A549 (cell line): ENCODE measurements around the gene L3MBTL4. TPM values are rescaled to one million over a fixed set of nuclear protein-coding genes. Genes with fewer than 3 reads are reported as not detected.

Experiments
- ATAC-seq, 2 experiments: fragments of 200-7000 bp in 1 of 2; fragments of >200 bp in 1 of 2; cut with Nextera tagmentation in 1 of 2; cut with Tn5 transposase in 1 of 2; 3 replicates each; pipeline versions ENCODE4 v1.8.0 to v1.9.1; 2018 to 2020; ENCODE audit warnings: mild to moderate bottlenecking in 1 of 2, moderate library complexity in 1 of 2
- CTCF ChIA-PET: fragments of 300-600 bp; sonication (Branson Sonifier 250); formaldehyde crosslinking; extraction: SDS; loops from one replicate; lab custom pipeline; 2021; ENCODE audit warnings: antibody characterized with exemption, inconsistent platforms; lab: Yijun Ruan, JAX
- POLR2A ChIA-PET: fragments of 350-600 bp; formaldehyde crosslinking; extraction: SDS; loops from one replicate; lab custom pipeline; 2021; ENCODE audit warnings: antibody characterized with exemption, inconsistent platforms; lab: Yijun Ruan, JAX
- DNase-seq, 2 experiments: peaks; one replicate each; pipeline versions ENCODE4 v3.0.0 to v3.0.0-alpha.2; 2011 to 2016; ENCODE audit warnings: low read depth in 1 of 2, low spot score in 1 of 2
- FAIRE-seq: peaks from 2 replicates; lab custom pipeline; 2011; peaks lifted over from hg19 to GRCh38; lab: Jason Lieb, UNC
- H3K27ac ChIP-seq, 2 experiments: fragments of >200 bp; sonication (Bioruptor Twin); formaldehyde crosslinking; 3 replicates each; pipeline ENCODE4 v1.5.1; 2016 to 2017
- H3K4me1 ChIP-seq: fragments of >200 bp; sonication (Bioruptor Twin); formaldehyde crosslinking; 3 replicates; pipeline ENCODE4 v1.6.1; 2016
- H3K4me2 ChIP-seq: fragments of >200 bp; sonication (Bioruptor Twin); formaldehyde crosslinking; 3 replicates; pipeline ENCODE4 v1.6.1; 2016
- H3K4me3 ChIP-seq: fragments of >200 bp; sonication (Bioruptor Twin); formaldehyde crosslinking; 3 replicates; pipeline ENCODE4 v1.5.1; 2016
- H3K9me3 ChIP-seq: fragments of >200 bp; sonication (Bioruptor Twin); formaldehyde crosslinking; 3 replicates; pipeline ENCODE4 v1.6.1; 2016
- CBX2 ChIP-seq: fragments of 200-600 bp; sonication (generic); IDR thresholded peaks from 2 replicates; pipeline ENCODE4 v1.6.1; 2016; ENCODE audit warnings: low read depth, mild to moderate bottlenecking, borderline replicate concordance
- CBX8 ChIP-seq: fragments of 200-600 bp; sonication (generic); IDR thresholded peaks from 2 replicates; pipeline ENCODE4 v1.6.1; 2016
- EHF ChIP-seq: fragments of 250-450 bp; sonication (Bioruptor Pico); IDR thresholded peaks from 2 replicates; pipeline ENCODE4 v1.5.0; 2020; ENCODE audit warnings: mild to moderate bottlenecking
- EHMT2 ChIP-seq: fragments of 200-600 bp; sonication (generic); IDR thresholded peaks from 2 replicates; pipeline ENCODE4 v1.6.1; 2016; ENCODE audit warnings: antibody characterized with exemption, low read depth, mild to moderate bottlenecking, moderate library complexity
- EP300 ChIP-seq, 2 experiments: fragments of >200 bp; sonication (Bioruptor Twin); formaldehyde crosslinking; IDR thresholded peaks; 2 replicates in 1 of 2; 3 replicates in 1 of 2; pipeline ENCODE4 v1.6.1; 2016 to 2017
- FOSB ChIP-seq: fragments of 250-450 bp; sonication (Bioruptor Pico); IDR thresholded peaks from 2 replicates; pipeline ENCODE4 v1.5.0; 2020; ENCODE audit warnings: mild to moderate bottlenecking, moderate library complexity
- FOSL2 ChIP-seq, 2 experiments: fragments of 450-650 bp in 1 of 2; fragments of >200 bp in 1 of 2; sonication (Bioruptor Twin) in 1 of 2; formaldehyde crosslinking; IDR thresholded peaks; 2 replicates each; pipeline versions ENCODE4 v1.5.0 to v1.6.1; 2016 to 2020; ENCODE audit warnings: mild to moderate bottlenecking in 1 of 2, moderate library complexity in 1 of 2
- GATA3 ChIP-seq: IDR thresholded peaks from 2 replicates; pipeline ENCODE4 v1.6.1; 2012; ENCODE audit warnings: borderline replicate concordance
- HMGXB4 ChIP-seq: fragments of 250-450 bp; sonication (Bioruptor Pico); IDR thresholded peaks from 2 replicates; pipeline ENCODE4 v1.5.0; 2021; ENCODE audit warnings: mild to moderate bottlenecking, moderate library complexity, borderline replicate concordance
- HOXA7 ChIP-seq: fragments of 250-450 bp; sonication (Bioruptor Pico); IDR thresholded peaks from 2 replicates; pipeline ENCODE4 v1.5.0; 2020; ENCODE audit warnings: mild to moderate bottlenecking, moderate library complexity
- HOXB13 ChIP-seq: fragments of 250-450 bp; sonication (Bioruptor Pico); IDR thresholded peaks from 2 replicates; pipeline ENCODE4 v1.5.0; 2020; ENCODE audit warnings: low read depth, mild to moderate bottlenecking, moderate library complexity
- JUNB ChIP-seq: fragments of >200 bp; sonication (Bioruptor Twin); formaldehyde crosslinking; IDR thresholded peaks from 2 replicates; pipeline ENCODE4 v1.6.1; 2016
- MYC ChIP-seq: IDR thresholded peaks from 2 replicates; pipeline ENCODE4 v1.6.1; 2012; ENCODE audit warnings: mild to moderate bottlenecking, inconsistent platforms, low read length, improper control_type of control experiment, borderline replicate concordance
- NPAS2 ChIP-seq: fragments of 250-450 bp; sonication (Bioruptor Pico); IDR thresholded peaks from 2 replicates; pipeline ENCODE4 v1.8.0; 2022; ENCODE audit warnings: mild to moderate bottlenecking, moderate library complexity, borderline replicate concordance
- NR3C1 ChIP-seq: fragments of >200 bp; sonication (Bioruptor Twin); formaldehyde crosslinking; IDR thresholded peaks from 3 replicates; pipeline ENCODE4 v1.6.1; 2017
- PBX3 ChIP-seq: IDR thresholded peaks from 2 replicates; pipeline ENCODE4 v1.6.1; 2012
- POLR2AphosphoS2 ChIP-seq: conservative IDR thresholded peaks from 2 replicates; pipeline ENCODE4 v1.6.1; 2012; ENCODE audit warnings: low read length, improper control_type of control experiment, inconsistent platforms
- RARB ChIP-seq: fragments of 250-450 bp; sonication (Bioruptor Pico); IDR thresholded peaks from 2 replicates; pipeline ENCODE4 v1.8.0; 2021; ENCODE audit warnings: mild to moderate bottlenecking, moderate library complexity
- REST ChIP-seq: fragments of 200-600 bp; sonication (generic); IDR thresholded peaks from 2 replicates; pipeline ENCODE4 v1.6.1; 2016; ENCODE audit warnings: antibody characterized with exemption, mild to moderate bottlenecking, moderate library complexity
- RNF2 ChIP-seq: fragments of 200-600 bp; sonication (generic); IDR thresholded peaks from 2 replicates; pipeline ENCODE4 v1.6.1; 2016; ENCODE audit warnings: low read depth, mild to moderate bottlenecking, antibody characterized with exemption, moderate library complexity, borderline replicate concordance
- SREBF2 ChIP-seq: fragments of 450-650 bp; IDR thresholded peaks from 2 replicates; pipeline ENCODE4 v1.6.1; 2014; ENCODE audit warnings: mild to moderate bottlenecking, moderate library complexity
- ZC3H11A ChIP-seq: fragments of 450-650 bp; IDR thresholded peaks from 2 replicates; pipeline ENCODE4 v1.6.1; 2014; ENCODE audit warnings: antibody characterized with exemption, mild to moderate bottlenecking
- ZSCAN20 ChIP-seq: fragments of 250-450 bp; sonication (Bioruptor Pico); IDR thresholded peaks from 2 replicates; pipeline ENCODE4 v1.8.0; 2022; ENCODE audit warnings: mild to moderate bottlenecking, moderate library complexity
- WGBS: methylation state at CpG from one replicate; pipeline ENCODE4 v1.1.6; 2017; ENCODE audit errors: missing lambda C conversion rate; 5-methylcytosine and 5-hydroxymethylcytosine counted together
- polyA plus RNA-seq, 4 experiments: library from polyadenylated mRNA; depleted of rRNA in 3 of 4; stranded (reverse); fragments of >200 nt; fragmentation: RNase III in 1 of 4; extraction: RNeasy Plus Mini Kit Qiagen cat#74134 plus additional on column Dnase treatment in 1 of 4; gene quantifications; 2 replicates in 3 of 4; 3 replicates in 1 of 4; pipeline ENCODE4 v1.2.3, GENCODE V29; 2011 to 2017

Gene L3MBTL4
- polyA plus RNA-seq, 2 of the 4 experiments (the other 2 are of a cell fraction): 0.03 to 0.06 TPM

GRCh38 chr18:6056171-6056910 lies 358.4 kb downstream of the L3MBTL4 start:
- WGBS: 41% methylated on average over 7 of the region's 7 CpGs
- H3K4me3 ChIP-seq: no peak overlapping the region
- ChIA-PET CTCF (no interaction called here), POLR2A (no interaction called here)
- H3K4me2 ChIP-seq: peak overlapping the region; percentile 69
- FAIRE-seq (no peak), DNase-seq (peak in 1 of 2 experiments; percentile 5), ATAC-seq (peak; percentile 63 to 78; a peak in 5 of 6 replicates)
- peak overlapping the region; percentile 58 to 66; a peak in 5 of 6 replicates for H3K27ac ChIP-seq
- H3K4me1 ChIP-seq: peaks cover 19% of the 10 kb centered on the region
- TF ChIP-seq EHF (CRISPR knock-in tag) (no peak), HOXA7 (no peak), FOSB (CRISPR knock-in tag) (no peak), POLR2AphosphoS2 (no peak), HMGXB4 (CRISPR knock-in tag) (no peak), NPAS2 (CRISPR knock-in tag) (no peak), FOSL2 (IDR thresholded peaks at IDR 0.05) (no peak), FOSL2 (CRISPR knock-in tag; IDR thresholded peaks at IDR 0.05) (no peak), EP300 (IDR thresholded peaks at IDR 0.05) (no peak), RARB (no peak), ZC3H11A (no peak), SREBF2 (no peak), GATA3 (no peak), RNF2 (no peak), EHMT2 (no peak), NR3C1 (no peak), ZSCAN20 (no peak), HOXB13 (CRISPR knock-in tag) (no peak), CBX8 (no peak), CBX2 (no peak)
- H3K9me3 ChIP-seq: no peaks in the 10 kb centered on the region

- ChIA-PET CTCF (no interaction called here), POLR2A (no interaction called here)
- H3K4me1 ChIP-seq: peaks cover 19% of the 10 kb centered on the region
- DNase-seq (peak in 1 of 2 experiments; percentile 6), FAIRE-seq (no peak), ATAC-seq (peak; percentile 61 to 63; a peak in 4 of 6 replicates)
- H3K4me2 ChIP-seq: peak overlapping the region; percentile 69
- H3K9me3 ChIP-seq: no peaks in the 10 kb centered on the region
- TF ChIP-seq REST (no peak), HOXB13 (CRISPR knock-in tag) (no peak), JUNB (peak; percentile 25; the same call in 1 of the 2 replicates), MYC (no peak), PBX3 (no peak)
- H3K4me3 ChIP-seq: no peak overlapping the region
- WGBS: 8% methylated on average over 5 of the region's 5 CpGs
- peak overlapping the region; percentile 58 to 66; a peak in 5 of 6 replicates for H3K27ac ChIP-seq
These were observed 359.0 kb downstream of the L3MBTL4 start for GRCh38 chr18:6055711-6056110.
